DMS53 treated with DMSO at 0.1 percent for 48 hours (cell line): ENCODE measurements around the gene DMRTC1.
"Not testable (repeated sequence)": the region's sequence is repeated elsewhere in the genome, so short reads cannot be mapped to it uniquely, and the experiment has no call there.

Source experiments
- DNase-seq: peaks from one replicate; lab custom pipeline; 2025; ENCODE audit not compliant: unreplicated experiment; lab: John Stamatoyannopoulos, UW

DMRTC1 gene, protein sequence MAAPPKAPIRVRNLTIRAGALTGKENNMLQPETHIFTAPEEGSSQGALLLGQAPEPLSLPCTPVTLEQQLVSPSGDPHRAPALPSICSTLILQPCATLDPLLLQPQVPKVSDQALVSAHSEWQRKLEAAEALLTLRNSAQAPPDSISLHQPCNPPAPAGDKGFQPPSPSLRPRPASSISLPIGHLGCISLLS

DNA sequence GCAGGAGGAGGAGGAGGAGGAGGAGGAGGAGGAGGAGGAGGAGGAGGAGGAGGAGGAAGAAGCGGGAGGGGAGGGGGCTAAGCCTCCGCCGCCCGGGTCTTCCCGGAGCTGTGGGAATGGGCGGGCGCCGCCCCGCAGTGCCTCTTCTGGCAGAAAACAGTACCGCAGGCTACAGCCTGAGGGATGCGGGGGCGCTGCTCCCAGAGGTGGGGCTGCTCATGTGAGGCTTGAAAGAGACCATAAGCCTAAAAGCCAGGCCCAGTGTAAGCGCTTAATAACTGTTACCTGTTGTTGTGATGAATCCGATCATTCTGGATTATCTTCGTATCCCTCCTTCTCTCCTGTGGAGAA is at the start of gene DMRTC1:
TSS of gene DMRTC1 (minus strand) at position 19 of the 351 bp plus-strand sequence. CDS start 68,143 bp downstream, outside the sequence.
- not testable (repeated sequence) for DNase-seq

DNA sequence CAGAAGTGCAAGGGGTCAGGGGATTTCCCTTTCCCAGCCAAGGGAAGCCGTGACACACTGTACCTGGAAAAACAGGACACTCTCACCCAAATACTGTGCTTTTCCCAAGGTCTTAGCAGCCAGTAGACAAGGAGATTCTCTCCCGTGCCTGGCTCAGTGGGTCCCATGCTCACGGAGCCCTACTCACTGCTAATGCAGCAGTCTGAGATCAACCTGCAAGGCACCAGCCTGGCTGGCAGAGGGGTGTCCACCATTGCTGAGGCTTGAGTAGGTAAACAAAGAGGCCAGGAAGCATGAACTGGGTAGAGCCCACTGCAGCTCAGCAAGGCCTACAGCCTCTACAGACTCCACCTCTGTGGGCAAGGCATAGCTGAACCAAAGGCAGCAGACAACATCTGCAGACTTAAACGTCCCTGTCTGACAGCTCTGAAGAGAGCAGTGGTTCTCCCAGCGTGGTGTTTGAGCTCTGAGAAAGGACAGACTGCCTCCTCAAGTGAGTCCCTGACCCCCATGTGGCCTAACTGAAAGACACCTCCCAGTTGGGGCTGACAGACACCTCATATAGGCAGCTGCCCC is 37.3 kb upstream of the DMRTC1 start:
- not testable (repeated sequence) for DNase-seq

DNA sequence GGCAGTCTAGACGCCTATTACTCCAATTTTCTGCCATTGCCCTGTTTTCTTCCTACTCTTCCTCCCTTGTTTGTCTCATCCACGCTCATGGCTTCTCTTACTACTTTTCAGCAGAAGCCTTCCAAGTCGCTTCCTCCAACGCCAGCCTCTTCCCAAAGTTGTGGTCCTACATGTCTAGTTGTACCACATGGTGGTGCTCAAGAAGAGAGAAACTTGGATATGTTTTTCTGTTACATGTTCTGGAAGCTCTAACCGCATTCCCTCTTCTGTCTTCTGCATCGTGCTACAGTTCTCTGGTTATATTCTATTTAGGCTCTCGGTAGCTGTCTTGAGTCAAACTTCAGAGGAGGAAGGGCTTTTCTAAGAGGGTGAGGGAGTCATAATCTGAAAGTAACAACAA is 31.2 kb upstream of the DMRTC1 start:
- DNase-seq: not testable (repeated sequence)

DNA sequence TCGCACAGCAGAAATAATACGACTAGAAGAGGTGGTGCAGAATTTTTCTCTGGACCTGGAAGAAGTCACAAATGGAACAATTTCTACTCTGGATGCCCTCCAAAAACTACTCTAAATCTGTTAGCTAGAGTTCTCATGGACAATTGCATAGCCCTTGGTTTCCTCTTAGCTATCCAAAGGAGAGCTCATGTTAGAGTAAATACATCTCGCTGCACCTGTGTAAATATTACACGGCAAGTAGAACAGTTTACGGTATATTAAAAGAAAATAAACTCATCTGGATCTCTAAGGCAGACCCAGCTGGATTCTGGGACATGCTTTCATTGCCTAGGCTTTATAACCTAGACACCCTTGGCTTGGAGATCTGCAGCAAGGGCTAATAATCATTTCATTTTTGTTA is 28.2 kb upstream of the DMRTC1 start:
- DNase-seq: not testable (repeated sequence)

DNA sequence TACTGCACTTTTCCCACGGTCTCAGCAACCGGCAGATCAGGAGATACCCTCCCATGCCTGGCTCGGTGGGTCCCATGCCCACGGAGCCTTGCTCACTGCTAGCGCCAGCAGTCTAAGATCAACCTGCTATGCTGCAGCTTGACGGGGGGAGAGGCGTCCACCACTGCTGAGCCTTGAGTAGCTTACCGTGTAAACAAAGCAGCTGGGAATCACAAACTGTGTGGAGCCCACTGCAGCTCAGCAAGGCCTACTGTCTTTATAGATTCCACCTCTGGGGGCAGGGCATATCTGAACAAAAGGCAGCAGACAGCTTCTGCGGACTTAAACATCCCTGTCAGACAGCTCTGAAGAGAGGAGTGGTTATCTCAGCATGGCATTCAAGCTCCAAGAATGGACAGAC is 16.3 kb upstream of the DMRTC1 start:
- not testable (repeated sequence) for DNase-seq

DNA sequence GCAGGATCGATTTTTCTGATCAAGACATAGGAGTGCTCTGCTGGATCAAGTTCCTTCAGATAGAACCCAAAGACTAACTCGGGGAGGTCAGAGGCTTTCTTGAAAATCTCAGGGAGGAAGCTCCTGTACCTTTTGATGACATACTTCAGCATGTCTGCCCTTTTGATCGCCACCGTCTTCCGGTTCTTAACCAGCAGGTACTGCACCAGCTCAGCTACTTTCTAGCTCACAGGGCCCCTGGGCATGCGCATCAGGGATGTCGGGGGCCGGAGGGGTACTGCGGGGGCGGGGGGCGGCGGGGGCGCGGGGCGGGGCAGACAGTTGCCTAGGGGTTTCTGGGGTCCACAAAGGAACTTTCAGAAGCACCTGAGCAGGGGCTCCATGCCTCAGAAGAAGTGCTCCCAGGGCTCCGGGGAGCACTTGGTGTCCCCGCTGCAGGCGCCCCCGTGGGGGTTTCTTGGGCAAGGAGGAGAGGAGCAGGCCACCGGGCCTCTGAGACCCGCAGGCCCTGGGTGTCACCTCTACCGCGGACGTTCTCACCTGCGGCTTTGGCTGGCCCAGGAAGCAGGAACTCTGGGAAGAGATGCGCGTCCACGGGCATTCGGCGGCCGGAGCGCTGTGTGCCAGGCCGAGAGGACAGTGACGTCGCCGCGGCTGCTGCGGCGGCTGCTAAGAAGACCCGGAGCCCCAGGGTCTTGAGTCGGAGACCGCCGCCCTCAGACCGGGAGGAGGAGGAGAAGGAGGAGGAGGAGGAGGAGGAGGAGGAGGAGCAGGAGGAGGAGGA is 410 bp downstream of the DMRTC1 start:
- not testable (repeated sequence) for DNase-seq

DNA sequence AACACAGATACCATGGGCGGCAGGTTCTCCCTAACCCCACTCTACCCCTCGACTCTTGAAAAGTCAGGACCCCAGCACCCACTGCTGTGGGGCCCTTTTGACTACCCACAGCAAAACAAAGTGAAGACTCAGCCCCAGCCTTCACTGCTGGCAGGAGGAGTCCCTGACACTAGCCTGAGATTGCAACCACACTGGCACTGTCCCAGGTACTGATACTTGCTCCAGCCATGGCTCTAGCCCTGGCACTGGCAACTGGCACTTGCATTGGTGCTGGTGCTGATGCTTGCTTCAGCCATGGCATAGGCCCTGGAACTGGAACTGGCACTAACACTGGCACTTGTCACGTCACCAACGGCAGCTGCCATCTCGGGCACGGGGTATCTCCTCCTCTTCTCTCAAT is 1.4 kb downstream of the DMRTC1 start:
- not testable (repeated sequence) for DNase-seq

DNA sequence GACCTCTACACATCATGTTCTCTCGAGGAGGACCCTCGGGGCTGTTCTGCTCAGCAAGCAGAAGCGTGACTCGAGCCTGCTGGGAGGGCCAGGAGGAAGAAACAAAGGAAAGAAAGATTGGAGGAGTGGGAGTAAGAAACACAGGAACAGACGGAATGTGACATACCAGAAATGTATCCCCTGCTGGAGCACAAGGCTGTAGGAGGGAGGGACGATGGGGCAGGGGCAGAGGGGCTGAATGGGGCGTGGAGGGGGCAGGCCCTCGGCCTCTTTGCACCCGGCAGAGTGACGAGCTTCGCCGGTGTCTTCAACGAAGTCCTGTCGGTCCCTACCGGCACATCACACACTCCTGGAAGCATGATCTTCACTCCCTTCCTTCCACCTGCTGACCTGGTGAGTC is 5.7 kb downstream of the DMRTC1 start, which contains the start of gene FAM236A:
TSS of gene FAM236A (plus strand) at position 301 of the 400 bp plus-strand sequence. CDS start at position 358, 57 bp downstream.
- DNase-seq: not testable (repeated sequence)

DNA sequence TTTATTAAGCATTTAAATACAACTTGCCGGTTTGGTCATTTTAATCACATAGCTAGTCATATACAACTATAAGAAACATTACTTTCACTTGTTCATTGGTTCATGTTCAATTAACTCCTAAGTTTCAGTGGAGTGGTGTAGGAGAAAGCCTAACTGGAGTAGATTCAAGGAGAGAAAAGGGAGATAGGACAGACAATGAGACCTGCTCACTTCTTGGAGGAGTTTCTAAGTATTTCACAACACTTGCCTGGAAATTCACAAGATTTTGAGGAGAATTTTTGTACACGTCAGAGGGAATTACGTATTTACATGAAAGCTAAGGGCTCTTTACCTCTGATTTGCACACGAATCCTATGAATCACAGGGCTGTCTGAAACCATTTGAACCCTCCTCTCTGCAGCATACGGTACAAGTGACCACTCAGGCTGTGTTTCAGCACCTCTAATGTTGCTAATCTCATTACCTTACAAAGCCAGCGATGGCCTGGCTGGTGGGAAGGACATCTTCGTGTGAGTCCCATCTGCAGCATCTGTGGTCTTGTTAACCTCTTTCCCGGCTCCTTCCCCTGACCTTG is 6.7 kb downstream of the DMRTC1 start:
- not testable (repeated sequence) for DNase-seq

DNA sequence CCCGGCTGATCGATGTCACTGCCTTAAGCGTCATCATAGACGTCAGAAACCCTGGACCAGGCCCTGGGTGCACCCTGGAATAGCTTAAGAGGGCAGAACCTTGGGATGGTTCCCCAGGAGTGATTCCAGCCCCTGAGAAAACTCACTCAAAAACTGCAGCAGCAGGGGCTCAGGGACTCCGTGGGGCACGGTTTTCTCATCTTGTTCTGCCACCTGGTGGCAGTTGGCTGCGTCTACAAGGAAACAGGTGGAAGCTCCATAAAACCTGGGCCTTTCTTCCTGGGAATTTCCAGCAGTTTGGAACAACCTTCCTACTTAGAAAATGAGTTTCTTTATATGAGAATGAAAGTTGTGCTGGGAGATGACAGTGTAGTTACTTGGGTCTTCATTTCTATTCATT is 7.2 kb downstream of the DMRTC1 start:
- not testable (repeated sequence) for DNase-seq

DNA sequence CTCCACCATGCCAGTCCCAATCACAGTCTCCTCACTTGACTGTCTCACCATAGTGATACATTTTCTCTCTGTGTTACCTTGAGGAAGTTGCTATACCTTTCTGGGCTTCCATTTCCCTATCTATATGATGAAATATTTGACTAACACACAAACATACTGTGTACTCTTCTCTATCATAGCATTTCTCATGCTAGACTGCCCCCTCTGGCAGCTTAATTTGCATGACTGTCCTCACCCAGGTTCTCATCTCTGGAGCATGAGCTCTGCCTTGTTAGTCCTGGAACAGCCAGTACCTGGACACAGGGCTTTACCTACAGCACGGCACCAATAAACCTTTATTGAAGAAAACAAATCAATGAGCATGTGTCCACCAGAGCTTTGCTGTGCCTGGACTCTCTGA is 11.4 kb downstream of the DMRTC1 start:
- DNase-seq: not testable (repeated sequence)

DNA sequence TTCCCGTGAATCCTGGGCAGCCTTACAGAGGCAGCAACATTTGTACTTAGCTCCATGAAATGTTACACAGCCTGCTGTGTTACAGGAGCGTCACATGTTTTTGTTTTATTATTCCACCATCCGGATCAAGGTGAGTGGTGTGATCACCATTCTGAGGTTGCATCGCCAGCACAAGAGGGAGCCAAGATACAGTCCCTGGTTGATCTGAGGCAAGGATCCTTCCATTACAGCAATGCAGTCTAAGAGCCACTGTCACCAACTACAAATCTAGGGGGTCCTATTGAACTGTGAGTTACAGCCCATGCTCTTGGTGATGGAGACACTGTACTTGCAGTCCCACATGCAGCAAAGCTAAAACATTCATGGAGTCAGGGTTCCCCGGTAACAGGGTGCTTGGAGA is 27.5 kb downstream of the DMRTC1 start:
- DNase-seq: not testable (repeated sequence)

DNA sequence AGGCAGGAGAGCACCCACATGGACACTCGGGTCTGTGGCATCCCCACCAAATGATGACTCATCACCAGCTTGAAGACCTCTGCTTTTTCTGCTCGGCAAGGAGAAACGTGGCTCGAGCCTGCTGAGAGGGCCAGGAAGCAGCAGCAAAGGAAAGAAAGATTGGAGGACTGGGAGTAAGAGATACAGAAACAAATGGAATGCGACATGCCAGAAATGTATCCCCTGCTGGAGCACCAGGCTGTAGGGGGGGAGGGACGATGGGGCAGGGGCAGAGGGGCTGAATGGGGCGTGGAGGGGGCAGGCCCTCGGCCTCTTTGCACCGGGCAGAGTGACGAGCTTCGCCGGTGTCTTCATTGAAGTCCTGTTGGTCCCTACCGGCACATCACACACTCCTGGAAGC is 31.3 kb downstream of the DMRTC1 start, which contains the start of gene FAM236C:
TSS of gene FAM236C (plus strand) at position 301 of the 400 bp plus-strand sequence. CDS start 100 bp downstream, outside the sequence.
- not testable (repeated sequence) for DNase-seq

DNA sequence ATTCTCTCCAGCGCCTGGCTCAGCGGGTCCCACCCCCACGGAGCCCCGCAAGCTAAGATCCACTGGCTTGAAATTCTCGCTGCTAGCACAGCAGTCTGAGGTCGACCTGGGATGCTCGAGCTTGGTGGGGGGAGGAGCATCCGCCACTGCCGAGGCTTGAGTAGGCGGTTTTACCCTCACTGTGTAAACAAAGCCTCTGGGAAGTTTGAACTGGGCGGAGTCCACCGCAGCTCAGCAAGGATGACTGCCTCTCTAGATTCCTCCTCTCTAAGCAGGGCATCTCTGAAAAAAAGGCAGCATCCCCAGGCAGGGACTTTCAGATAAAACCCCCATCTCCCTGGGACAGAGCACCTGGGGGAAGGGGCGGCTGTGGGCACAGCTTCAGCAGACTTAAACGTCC is 53.9 kb downstream of the DMRTC1 start:
- DNase-seq: not testable (repeated sequence)

DNA sequence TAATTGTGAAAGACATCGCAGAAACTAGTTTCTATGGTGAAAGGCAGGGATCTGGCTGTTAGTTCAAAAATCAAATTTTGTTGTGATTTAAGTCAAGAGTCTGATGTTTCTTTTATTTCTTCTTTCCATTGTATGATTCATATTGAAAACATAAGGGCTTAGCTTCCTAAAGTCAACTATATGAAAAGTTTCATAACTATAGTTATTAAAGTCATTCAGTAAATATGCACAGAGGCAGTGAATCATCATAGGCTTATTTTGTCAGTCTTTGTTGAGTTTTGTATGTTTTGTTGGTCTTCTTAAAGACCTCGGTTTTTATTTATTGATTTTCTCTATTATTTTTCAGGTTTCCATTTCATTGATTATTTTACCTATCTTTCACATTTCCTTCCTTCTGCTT is 60.7 kb downstream of the DMRTC1 start:
- not testable (repeated sequence) for DNase-seq

DNA sequence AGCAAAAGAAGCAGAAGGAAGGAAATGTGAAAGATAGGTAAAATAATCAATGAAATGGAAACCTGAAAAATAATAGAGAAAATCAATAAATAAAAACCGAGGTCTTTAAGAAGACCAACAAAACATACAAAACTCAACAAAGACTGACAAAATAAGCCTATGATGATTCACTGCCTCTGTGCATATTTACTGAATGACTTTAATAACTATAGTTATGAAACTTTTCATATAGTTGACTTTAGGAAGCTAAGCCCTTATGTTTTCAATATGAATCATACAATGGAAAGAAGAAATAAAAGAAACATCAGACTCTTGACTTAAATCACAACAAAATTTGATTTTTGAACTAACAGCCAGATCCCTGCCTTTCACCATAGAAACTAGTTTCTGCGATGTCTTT is 106.1 kb downstream of the DMRTC1 start:
- not testable (repeated sequence) for DNase-seq

DNA sequence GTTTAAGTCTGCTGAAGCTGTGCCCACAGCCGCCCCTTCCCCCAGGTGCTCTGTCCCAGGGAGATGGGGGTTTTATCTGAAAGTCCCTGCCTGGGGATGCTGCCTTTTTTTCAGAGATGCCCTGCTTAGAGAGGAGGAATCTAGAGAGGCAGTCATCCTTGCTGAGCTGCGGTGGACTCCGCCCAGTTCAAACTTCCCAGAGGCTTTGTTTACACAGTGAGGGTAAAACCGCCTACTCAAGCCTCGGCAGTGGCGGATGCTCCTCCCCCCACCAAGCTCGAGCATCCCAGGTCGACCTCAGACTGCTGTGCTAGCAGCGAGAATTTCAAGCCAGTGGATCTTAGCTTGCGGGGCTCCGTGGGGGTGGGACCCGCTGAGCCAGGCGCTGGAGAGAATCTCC is 112.9 kb downstream of the DMRTC1 start:
- DNase-seq: not testable (repeated sequence)
